HG03066 (cell line): ENCODE data around the gene IL12RB2.

ENCODE experiments used
- ATAC-seq: cut with Tn5 transposase; IDR thresholded peaks from one replicate; pipeline ENCODE4 v1.9.1; 2021; ENCODE audit warnings: low read depth; ENCODE audit not compliant: unreplicated experiment

Gene IL12RB2

GRCh38 chr1:67346982-67347381, 39.3 kb downstream of the IL12RB2 start:
- ATAC-seq: no peak

DNA sequence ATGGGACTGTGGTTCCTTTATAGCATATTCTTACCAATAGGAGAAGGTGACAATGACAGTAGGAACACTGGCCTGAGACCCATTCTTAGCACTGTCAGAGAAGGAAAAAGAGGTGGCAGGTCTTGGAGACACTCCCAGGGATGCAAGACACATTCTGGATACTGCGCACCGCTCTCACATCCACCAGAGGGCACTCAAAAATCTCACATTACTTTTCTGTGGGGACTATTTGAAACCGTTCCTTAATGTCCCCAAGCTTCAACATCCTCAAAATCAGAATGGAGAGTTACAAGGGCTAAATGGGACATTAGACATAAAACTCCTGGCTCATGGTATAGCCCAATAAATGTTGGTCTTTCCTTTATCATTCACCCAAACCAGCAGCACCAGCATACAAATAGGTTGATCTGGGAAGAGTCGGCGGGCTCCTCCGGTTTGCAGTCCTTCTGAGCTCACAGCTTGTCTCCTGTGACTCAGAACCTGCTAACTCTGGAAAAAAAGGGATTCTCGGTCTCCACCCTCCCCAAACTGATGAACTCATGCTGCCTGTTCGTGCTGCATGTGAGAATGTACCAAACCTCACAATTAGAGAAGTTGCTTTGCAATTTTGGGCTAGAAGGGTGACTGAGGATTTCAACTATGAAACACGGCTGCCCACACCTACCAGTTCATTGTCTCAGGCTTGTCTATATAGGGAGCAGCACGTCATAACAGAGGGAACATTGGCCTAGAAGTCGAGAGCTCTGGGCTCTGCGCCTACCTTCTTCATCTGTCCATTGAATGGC, 40.2 kb downstream of the IL12RB2 start:
- ATAC-seq: no peak

DNA sequence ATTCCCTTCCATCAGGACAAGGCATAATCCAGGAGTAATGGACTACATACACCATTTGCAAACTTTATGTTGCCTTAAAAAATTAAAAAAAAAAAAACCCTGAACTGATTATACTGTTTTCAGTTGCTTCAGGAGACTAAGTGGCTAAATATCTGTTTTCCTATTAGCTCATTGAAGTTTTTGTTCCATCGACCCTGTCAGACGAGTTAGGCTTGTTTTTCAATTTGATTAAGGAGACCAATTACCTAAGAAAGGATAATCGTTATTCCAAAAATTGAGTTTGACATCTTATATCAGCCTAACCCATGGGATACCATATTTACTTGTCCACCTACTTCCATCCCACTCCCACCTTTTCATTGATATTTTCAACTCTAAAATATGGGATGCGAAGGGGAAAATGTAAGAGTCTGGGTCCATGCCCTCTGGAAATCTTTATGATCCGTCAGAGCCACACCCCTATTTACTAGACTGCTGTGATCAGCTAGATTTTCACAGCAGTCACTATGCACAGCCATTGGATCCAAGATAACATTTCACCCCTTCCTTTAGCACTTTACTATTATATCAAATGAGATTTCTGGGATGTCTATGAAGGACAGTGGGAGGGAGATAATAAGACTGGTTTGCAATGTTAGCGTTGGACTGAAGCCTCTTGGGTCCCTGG, 41.0 kb downstream of the IL12RB2 start:
- no peak for ATAC-seq

DNA sequence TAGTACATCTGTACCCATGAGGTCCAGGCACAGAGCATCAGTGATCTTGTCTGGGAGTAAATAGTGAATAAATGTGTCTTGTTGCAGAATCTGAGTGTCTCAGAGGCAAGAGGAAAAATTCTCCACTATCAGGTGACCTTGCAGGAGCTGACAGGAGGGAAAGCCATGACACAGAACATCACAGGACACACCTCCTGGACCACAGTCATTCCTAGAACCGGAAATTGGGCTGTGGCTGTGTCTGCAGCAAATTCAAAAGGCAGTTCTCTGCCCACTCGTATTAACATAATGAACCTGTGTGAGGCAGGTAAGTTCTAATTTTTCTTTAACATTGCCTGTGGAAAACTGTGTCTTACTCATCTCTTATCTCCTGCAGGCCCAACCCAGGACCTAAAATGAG, 43.1 kb downstream of the IL12RB2 start:
- peak; percentile 55 for ATAC-seq

- ATAC-seq: no peak
Measured at GRCh38 chr1:67352211-67352610, 44.5 kb downstream of the IL12RB2 start.

- no peak for ATAC-seq
Measured at GRCh38 chr1:67355745-67356424, 48.2 kb downstream of the IL12RB2 start.

GRCh38 chr1:67359592-67359991, 51.9 kb downstream of the IL12RB2 start:
- no peak for ATAC-seq

DNA sequence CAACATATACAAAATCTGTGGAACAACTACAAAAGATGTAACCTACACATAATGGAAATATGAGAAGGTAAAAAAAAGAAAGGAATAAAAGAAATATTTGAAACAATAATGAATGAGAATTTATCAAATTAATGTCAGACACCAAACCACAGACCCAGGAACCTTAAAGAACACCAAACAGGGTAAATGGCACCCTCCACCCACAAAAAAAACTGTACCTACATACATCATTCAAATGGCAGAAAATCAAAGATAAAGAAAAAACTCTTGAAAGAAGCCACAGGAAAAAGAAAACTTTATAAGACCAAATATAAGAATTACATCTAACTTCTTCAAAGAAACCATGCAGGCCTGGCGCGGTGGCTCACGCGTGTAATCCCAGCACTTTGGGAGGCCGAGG, 54.0 kb downstream of the IL12RB2 start:
- ATAC-seq: no peak

DNA sequence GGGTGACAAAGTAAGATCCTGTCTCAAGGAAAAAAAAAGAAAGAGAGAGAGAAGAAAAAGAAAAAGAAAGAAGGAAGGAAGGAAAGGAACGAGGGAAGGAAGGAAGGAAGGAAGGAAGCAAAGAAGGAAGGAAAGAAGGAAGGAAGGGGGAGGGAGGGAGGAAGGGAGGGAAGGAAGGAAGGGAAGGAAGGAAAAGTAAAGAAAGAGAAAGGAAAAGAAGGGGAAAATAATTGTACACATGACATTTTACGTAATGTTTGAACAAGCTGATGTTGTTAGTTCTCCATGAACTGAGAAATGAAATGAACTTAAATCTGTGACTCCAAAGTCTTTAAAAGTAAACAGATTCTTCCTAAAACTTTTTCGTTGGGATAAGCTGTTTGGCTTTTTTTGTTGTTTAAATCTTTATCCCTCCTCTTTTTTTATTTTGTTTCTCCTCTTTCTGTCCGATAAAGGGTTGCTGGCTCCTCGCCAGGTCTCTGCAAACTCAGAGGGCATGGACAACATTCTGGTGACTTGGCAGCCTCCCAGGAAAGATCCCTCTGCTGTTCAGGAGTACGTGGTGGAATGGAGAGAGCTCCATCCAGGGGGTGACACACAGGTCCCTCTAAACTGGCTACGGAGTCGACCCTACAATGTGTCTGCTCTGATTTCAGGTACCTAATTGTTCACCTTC, 59.8 kb downstream of the IL12RB2 start:
- no peak for ATAC-seq

DNA sequence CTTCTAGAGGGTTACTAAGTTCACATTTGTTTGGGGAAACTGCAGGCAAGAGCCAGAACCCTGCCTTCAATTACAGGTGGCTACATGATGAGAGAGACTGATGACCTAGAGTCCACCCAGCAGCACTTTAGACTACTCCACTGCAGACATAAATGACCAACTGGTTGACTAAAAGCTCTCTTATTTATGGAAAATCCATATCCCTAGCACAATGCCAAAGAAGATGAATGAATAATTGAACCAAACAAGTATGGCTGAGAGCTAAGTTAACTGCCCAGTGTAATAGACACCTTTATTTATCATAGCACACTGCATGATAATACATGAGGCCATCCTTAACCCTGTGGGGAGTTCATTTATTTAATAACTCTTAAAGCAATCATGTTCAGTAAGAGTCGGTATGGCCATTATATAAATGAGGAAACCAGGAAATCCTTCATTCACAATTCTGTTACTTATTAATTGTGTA, 60.4 kb downstream of the IL12RB2 start:
- ATAC-seq: no peak

GRCh38 chr1:67371043-67371442, 63.4 kb downstream of the IL12RB2 start:
- ATAC-seq: no peak

DNA sequence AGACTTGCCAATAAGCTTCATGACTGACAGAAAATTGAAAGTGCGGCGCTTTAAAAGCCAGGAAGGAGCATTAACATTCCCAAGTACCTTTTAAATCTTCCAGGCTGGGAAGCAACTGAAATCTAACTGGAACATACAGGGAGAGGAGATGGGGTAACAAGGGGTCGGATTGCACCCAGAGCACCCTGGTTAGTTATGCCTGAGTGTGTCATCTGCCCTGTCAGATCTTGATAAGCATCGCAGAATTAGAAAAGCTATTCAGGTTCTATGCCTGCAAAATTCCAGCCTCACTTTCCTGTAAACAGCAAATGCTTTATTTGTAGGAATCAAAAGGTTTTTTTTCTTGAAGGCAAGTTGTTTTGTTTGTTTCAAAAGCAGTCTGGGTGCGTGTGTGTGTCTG, 64.0 kb downstream of the IL12RB2 start:
- ATAC-seq: no peak

DNA sequence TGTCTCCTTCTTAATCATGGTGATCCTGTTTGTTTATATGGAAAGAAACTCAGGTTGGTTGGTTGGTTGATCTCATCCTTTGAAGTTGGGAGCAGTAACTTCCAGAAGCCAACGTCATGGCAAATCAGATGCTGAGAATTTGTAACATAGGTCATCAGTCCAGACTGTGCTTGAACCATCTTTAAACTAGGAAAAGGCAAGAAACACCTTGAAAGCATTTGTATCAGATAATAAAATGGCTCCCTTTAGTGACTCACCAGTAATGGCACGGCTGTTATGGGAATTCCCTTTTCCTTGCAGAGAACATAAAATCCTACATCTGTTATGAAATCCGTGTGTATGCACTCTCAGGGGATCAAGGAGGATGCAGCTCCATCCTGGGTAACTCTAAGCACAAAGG, 64.5 kb downstream of the IL12RB2 start:
- ATAC-seq: no peak

- no peak for ATAC-seq
Measured at GRCh38 chr1:67372898-67373297, 65.2 kb downstream of the IL12RB2 start.

DNA sequence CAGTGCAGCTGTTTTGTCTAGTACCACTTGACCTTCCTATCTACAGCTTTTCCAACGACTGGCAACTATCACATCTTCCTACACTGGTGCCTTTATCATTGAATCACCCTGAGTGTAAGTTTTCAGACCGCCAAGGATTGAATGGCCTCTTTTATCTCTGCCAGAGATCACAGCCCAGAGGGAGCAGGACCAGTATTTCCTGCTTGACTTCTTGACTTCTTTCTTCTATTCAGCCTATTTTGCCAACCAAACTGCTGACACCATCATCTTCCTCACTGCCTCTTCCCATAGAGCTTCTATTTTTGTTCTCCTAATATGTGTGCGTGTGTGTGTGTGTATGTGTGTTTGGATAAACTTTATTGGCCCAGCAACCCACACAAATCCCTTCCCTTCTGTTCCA, 68.7 kb downstream of the IL12RB2 start:
- ATAC-seq: no peak

- ATAC-seq: no peak
Measured at GRCh38 chr1:67377253-67377652, 69.6 kb downstream of the IL12RB2 start.

DNA sequence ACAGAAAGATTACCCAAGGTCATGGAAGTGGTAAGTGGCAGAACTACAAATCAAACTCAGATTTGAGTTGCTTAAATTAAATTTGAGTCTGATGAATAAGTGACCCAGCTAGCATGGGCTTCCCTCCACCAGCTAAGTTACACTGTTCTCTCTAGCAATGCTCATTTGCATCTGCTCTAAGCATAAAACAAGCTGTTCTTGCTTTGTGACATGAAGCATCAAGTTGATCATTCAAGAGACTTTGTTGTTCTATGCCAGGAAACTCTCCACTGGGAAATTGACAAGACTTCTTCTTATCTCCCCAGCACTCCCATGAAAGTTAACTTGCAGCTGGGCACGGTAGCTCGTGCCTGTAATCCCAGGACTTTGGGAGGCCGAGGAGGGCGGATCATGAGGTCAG, 73.5 kb downstream of the IL12RB2 start:
- no peak for ATAC-seq

GRCh38 chr1:67382292-67382691, 74.6 kb downstream of the IL12RB2 start:
- no peak for ATAC-seq

GRCh38 chr1:67383999-67384638, 76.4 kb downstream of the IL12RB2 start:
- ATAC-seq: no peak

DNA sequence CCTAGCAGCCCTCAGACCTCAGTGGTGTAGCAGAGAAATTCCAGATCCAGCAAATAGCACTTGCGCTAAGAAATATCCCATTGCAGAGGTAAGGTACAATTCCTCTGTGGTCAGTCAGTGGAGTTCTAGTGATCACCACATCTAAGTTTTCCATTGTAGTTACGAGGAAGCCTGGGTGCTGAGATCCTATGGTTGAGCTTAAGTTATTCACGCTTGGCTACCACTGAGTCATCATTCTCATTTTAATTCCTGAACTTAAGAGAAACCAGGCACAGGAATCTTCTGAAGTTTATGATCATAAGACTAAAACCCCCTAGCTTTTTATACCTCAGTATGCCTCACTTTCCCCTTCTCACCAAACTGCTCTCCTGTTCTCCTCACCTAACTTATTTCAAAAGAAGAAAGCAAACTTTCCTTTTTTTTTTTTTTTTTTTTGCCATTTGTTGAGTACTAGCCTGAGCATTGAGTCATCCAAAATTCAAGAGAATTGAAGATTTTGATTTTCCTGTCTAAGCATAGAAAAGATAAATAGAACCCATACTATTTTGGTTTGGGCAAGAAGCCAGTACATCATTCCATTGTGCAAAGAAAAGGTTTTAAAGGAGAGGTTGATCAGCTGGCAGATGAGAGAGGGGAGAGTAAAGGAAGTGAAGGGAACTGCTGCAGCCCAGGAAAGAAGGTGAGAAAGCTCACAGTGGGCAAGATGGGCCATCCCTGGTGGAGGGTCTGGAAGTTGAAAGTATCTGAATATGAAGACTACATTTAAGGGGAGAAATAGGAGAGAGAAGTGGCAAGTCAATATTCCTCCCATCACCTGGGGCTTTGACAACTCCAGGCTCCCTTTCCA, 82.6 kb downstream of the IL12RB2 start:
- ATAC-seq: no peak
